ENCODE results near the gene GIGYF2.

GRCh38 chr2:232680006-232680405 lies 17.1 kb upstream of the GIGYF2 start:
- TF ChIP-seq, protein P1, sequence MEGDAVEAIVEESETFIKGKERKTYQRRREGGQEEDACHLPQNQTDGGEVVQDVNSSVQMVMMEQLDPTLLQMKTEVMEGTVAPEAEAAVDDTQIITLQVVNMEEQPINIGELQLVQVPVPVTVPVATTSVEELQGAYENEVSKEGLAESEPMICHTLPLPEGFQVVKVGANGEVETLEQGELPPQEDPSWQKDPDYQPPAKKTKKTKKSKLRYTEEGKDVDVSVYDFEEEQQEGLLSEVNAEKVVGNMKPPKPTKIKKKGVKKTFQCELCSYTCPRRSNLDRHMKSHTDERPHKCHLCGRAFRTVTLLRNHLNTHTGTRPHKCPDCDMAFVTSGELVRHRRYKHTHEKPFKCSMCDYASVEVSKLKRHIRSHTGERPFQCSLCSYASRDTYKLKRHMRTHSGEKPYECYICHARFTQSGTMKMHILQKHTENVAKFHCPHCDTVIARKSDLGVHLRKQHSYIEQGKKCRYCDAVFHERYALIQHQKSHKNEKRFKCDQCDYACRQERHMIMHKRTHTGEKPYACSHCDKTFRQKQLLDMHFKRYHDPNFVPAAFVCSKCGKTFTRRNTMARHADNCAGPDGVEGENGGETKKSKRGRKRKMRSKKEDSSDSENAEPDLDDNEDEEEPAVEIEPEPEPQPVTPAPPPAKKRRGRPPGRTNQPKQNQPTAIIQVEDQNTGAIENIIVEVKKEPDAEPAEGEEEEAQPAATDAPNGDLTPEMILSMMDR (conservative IDR thresholded peaks at IDR 0.05; ENCODE audit: low read length) = no peak
- TF ChIP-seq EZH2phosphoT487 (IDR thresholded peaks at IDR 0.05; ENCODE audit: borderline replicate concordance, low read depth, low read length) = no peak
